ENCODE results near the gene DDAH1.

GRCh38 chr1:85344256-85344694 lies 120.7 kb downstream of the DDAH1 start:
- TF ChIP-seq CTCF (IDR thresholded peaks at IDR 0.05) (no peak), POLR2A (IDR thresholded peaks at IDR 0.05) (no peak)
